ENCODE data around the gene RASSF5.

Gene RASSF5, protein sequence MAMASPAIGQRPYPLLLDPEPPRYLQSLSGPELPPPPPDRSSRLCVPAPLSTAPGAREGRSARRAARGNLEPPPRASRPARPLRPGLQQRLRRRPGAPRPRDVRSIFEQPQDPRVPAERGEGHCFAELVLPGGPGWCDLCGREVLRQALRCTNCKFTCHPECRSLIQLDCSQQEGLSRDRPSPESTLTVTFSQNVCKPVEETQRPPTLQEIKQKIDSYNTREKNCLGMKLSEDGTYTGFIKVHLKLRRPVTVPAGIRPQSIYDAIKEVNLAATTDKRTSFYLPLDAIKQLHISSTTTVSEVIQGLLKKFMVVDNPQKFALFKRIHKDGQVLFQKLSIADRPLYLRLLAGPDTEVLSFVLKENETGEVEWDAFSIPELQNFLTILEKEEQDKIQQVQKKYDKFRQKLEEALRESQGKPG

GRCh38 chr1:206507284-206508129 is at the start of gene RASSF5:
Gene RASSF5 (plus strand): TSS chr1:206507531. CDS start chr1:206507603, 72 bp downstream.
- DNase-seq, result peak in 1 of 2 experiments; percentile 29

- DNase-seq, result no peak
Measured at GRCh38 chr1:206459703-206460102, 47.6 kb upstream of the RASSF5 start.

- no peak for DNase-seq
Measured at GRCh38 chr1:206460836-206461426, 46.4 kb upstream of the RASSF5 start.

- DNase-seq, result peak; percentile 22 to 54
Measured at GRCh38 chr1:206461602-206462455, 45.5 kb upstream of the RASSF5 start.

GRCh38 chr1:206463137-206463536 is 44.2 kb upstream of the RASSF5 start:
- no peak for DNase-seq

DNA sequence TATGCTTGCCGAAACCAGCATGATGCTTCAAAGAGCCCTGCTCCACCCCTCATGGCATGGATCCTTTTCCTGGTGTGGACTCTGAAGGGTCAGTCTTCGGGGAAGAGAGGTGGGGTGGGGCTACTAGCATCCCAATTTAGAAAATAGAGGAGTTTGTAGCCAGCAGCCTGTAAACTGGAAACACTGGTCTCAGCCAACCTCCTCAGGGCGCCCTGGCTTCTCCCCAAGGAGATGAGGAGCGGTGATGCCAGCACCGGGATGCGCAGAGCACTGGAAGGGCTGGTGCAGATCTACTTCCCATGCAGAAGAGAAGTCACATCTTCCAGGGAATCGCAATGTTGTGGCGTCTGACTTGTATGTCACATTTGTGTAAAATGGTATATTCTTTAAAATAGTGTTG is 43.4 kb upstream of the RASSF5 start:
- no peak for DNase-seq

DNA sequence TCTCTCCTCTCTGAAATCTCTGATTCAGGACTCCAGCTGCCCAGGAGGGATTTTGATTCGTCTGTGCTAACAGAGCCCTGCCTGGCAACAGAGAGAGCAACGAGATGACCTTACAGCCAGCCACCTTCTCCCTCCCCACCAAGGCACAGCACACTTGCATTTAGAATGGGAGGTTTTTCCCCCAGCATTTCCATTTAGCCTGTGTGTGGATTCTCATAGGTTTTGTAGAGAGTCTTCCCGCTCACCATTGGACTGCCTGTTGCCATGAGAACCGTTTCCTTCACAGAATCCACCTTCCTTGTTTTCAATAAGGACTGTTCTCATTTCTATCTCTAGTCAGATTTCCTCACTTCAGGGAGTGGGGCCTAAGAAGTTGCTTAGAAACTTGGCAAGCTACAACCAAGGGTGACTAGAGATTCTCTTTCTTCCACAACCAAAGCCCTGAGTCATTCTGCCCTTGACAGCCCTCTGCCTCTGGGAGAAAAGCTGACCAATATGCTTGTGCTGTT is 42.8 kb upstream of the RASSF5 start:
- DNase-seq, result no peak

DNA sequence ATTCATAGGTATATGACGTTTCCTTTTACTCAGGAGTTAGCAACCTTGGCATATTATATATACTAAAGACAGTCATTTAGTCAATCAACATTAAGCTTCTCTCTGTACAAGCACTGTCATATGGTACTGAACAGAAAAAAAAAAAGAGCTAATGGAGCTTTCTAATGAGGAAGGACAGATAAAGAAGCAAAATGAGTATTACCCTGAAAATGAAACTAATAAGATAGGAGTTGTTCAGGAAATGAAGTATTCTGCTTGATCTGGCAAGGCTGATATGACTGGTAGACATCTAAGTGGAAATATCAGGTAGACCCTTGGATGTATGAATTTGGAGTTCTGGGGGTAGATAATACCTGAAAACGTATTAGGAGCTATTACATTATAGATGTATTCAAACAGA is 41.4 kb upstream of the RASSF5 start:
- DNase-seq, result no peak

GRCh38 chr1:206466840-206467649 is 40.3 kb upstream of the RASSF5 start:
- DNase-seq, result no peak

- DNase-seq, result peak; percentile 12 to 62
Measured at GRCh38 chr1:206467915-206468314, 39.4 kb upstream of the RASSF5 start.

DNA sequence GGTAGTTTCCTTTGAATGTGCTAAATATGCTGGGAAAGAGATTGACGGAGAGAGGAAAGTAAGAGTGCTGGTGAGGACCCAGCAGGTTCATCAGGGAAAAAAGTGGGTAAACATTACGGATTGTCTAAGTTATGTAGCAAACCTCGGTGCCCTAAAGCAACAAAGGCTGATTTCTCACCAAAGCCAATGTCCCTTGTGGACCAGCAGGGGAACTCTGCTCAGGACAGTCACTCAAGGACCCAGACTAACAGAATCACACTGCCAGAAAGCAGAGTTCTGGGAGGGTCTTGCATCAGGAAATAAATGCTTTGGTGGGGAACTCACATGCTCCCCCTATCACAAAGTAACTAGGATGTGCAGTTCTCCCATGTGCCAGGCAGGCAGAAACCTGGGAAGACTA is 38.8 kb upstream of the RASSF5 start:
- DNase-seq, result no peak

DNA sequence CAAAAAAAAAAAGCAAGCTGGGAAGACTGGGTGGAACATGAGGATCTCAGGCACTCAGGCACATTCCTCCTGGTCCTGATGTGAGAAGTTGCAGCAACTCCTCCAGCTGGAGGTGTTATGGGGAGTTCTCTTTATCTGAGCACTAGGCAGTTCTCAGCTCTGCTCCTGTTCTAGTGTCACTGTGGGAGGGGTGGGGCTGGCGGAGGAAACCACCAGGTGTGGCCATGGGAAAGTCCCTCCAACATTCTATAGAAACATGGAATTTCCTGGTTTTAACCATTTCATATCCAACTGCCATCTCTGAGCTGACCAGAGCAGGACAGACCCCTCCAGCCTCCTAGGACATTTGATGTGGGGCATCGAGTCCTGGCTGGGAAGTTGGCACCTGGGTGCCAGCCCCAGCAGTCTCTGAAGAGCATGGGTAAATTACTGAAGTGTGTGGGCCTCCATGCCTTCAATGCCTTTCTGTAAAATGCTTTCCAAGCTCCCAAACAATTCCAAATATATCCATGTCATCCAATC is 37.9 kb upstream of the RASSF5 start:
- no peak for DNase-seq

- DNase-seq, result no peak
Measured at GRCh38 chr1:206469933-206470691, 37.2 kb upstream of the RASSF5 start, which contains the start of gene IKBKE. Gene IKBKE (plus strand): TSS chr1:206470476. CDS start chr1:206473228, 2,752 bp downstream.

DNA sequence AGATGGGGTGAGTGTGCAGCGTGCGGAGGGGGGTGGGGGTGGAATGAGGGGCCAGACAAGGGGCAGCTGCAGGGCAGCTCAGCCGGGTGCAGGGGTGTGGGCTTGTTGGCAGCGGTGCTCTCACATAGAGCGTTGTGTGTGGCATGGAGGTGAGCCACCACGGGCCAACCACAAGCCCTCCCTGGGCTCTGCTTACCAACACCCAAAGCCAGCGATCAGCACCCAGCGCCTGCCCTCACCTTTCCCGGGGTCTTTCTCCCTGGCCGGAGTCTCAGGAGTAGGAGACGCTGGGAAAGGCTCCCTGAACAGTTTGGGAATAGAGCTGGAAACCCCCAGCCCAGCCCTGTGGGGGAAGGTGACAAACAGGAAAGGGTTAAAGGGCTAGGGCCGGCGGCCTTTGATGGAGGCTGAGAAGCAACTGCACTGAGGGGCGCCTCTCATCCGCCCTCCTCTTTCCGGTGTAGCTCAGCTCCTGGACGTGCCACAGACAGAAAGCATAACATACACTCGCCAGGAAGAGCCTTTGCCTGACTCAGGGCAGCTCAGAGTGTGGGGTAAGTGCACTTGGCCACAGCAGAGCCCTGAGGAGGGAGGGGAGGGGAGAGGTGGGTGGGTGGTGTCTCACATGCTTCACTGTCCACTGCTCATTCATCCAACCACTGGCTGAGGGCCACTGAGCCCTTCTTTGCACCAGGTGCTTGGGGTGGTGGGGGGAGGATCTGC is 36.5 kb upstream of the RASSF5 start:
- DNase-seq, result no peak

DNA sequence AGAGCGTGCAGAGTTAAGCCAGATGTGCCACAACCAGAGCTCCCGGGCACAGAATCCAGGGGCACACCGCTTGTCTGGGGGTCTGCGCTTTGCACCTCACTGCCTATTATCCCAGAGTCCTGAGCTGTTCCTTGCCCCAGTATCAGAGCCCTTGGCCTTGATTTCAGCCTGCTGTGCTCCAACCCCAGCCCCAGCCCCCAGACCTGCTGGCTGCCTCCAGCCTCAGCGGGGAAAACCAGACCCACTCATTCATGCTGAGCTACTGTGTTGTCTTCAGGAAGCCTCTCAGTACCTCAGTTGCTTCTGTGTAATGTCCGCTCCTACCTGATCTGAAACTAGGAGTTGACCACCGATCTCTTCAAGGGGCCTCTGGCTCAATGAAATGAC is 35.9 kb upstream of the RASSF5 start:
- no peak for DNase-seq

DNA sequence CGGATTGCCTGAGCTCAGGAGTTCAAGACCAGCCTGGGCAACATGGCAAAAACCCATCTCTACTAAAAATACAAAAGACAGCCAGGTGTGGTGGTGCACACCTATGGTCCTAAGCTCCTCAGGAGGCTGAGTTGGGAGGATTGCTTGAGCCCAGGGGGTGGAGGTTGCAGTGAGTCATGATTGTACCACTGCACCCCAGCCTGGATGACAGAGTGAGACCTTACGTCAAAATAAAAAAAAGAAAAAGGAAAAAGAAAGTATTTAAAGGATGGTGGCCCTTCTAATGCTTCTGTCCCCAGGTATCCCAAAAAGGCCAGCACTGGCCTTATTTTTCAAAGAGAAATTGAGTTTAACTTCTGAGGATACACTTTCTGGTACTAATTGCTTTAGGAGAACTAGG is 35.3 kb upstream of the RASSF5 start:
- DNase-seq, result no peak

DNA sequence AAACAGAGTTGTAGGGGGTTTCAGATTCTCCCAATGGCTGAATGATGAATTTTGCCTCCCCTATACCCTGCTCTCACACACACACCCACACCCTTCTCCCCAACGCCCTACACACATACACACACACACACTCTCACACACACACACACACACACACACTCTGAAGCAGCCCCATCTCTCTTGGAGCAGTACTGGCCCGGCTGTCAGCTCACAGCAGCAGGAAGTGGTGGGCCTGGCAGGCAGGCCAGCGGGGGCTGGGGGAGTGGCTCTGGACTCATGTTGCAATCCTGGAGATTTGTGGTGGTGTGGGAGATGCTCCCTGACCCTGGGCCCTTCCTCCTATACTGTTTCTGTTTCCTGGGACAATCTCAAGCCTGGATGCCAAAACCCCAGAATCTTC is 34.9 kb upstream of the RASSF5 start:
- no peak for DNase-seq

DNA sequence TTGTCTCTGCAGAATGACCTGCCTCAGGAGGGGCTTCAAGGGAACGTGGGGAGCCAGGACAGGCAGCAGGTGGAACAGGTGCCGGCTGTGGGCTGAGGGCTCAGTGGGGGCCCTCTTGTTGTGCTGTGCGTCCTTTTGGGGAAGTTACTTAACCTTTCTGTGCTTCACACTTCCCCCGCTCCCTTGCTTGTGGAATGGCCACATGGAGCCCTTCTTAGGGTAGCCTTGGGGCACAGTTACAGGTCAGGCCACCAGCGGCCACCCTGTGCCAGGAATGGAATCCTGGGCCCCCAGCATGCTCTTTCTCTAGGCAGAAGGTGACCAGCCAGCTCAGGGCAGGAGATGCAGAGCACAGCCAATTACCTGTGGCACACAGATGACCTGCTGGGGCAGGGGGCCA is 34.4 kb upstream of the RASSF5 start:
- DNase-seq, result no peak

DNA sequence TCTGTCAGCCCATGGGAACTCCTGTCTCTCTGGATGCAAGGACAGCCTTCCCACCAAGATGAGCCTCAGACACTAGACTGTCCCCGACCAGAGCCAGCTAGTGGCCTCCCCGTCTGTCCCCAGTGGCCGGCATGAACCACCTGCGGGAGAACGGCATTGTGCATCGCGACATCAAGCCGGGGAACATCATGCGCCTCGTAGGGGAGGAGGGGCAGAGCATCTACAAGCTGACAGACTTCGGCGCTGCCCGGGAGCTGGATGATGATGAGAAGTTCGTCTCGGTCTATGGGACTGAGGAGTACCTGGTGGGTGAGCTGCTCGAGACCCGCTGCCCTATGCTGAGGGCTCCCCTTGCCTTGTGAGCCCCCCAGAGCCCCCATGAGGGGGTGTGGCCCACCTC is 31.3 kb upstream of the RASSF5 start:
- DNase-seq, result no peak

GRCh38 chr1:206476591-206476990 is 30.7 kb upstream of the RASSF5 start:
- DNase-seq, result no peak
